GM19438 (cell line): Measurements from ENCODE around the gene GNG12.

Experiments used
- ATAC-seq: cut with Tn5 transposase; IDR thresholded peaks from one replicate; pipeline ENCODE4 v1.9.1; 2021; ENCODE audit warnings: low read depth; ENCODE audit not compliant: unreplicated experiment

The GNG12 gene

GRCh38 chr1:67843746-67844145 is 10.5 kb upstream of the GNG12 start:
- ATAC-seq, result no peak

- ATAC-seq, result no peak
Observed at GRCh38 chr1:67843331-67843730, 10.1 kb upstream of the GNG12 start.

- no peak for ATAC-seq
Observed at GRCh38 chr1:67840449-67840848, 7.2 kb upstream of the GNG12 start.

GRCh38 chr1:67839826-67840225 is 6.6 kb upstream of the GNG12 start:
- ATAC-seq, result no peak

GRCh38 chr1:67838180-67838910 is 5.1 kb upstream of the GNG12 start:
- ATAC-seq, result no peak

GRCh38 chr1:67836769-67837168 is 3.5 kb upstream of the GNG12 start:
- ATAC-seq, result no peak

- no peak for ATAC-seq
Observed at GRCh38 chr1:67835663-67836452, 2.6 kb upstream of the GNG12 start.

- ATAC-seq, result no peak
Observed at GRCh38 chr1:67834246-67834877, 1.1 kb upstream of the GNG12 start.

- no peak for ATAC-seq
Observed at GRCh38 chr1:67833602-67833940, 304 bp upstream of the GNG12 start.

- ATAC-seq, result no peak
Observed at GRCh38 chr1:67831850-67832513, 1.3 kb downstream of the GNG12 start.

GRCh38 chr1:67830928-67831830 is 2.1 kb downstream of the GNG12 start:
- no peak for ATAC-seq

GRCh38 chr1:67830226-67830625 is 3.0 kb downstream of the GNG12 start:
- ATAC-seq, result no peak

GRCh38 chr1:67827688-67828087 is 5.6 kb downstream of the GNG12 start:
- ATAC-seq, result no peak

- no peak for ATAC-seq
Observed at GRCh38 chr1:67825591-67825990, 7.7 kb downstream of the GNG12 start.

GRCh38 chr1:67824766-67825165 is 8.5 kb downstream of the GNG12 start:
- ATAC-seq, result no peak

GRCh38 chr1:67823615-67824014 is 9.7 kb downstream of the GNG12 start:
- no peak for ATAC-seq

- no peak for ATAC-seq
Observed at GRCh38 chr1:67821263-67821662, 12.0 kb downstream of the GNG12 start.

GRCh38 chr1:67818725-67819301 is 14.5 kb downstream of the GNG12 start:
- no peak for ATAC-seq

- ATAC-seq, result no peak
Observed at GRCh38 chr1:67818162-67818561, 15.1 kb downstream of the GNG12 start.

GRCh38 chr1:67817319-67817718 is 15.9 kb downstream of the GNG12 start:
- ATAC-seq, result no peak
